GOT3 (cell line): ENCODE data around the gene IGSF11.

Experiments used
- DNase-seq: peaks from one replicate; lab custom pipeline; 2025; ENCODE audit warnings: mixed read lengths; lab: John Stamatoyannopoulos, UW

The IGSF11 gene

DNA sequence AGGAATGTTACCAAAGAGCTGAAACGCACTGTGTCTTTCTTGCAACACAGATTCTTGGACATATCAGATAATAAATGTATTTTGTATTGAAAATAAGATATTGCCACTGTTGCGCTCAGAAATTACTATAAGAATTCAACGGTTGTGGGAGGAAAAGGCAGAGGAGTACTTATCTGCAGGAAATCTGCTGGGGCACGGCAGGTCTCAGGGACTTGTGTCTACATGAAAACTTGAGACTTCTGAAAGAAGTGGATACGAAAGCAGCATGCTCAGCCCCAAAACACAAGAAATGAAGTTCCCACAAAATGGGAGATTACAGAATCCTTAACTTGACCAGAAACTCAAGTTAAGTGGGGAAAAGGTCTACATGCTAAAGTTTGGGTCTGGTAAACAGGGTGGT is 86.5 kb downstream of the IGSF11 start:
- no peak for DNase-seq

DNA sequence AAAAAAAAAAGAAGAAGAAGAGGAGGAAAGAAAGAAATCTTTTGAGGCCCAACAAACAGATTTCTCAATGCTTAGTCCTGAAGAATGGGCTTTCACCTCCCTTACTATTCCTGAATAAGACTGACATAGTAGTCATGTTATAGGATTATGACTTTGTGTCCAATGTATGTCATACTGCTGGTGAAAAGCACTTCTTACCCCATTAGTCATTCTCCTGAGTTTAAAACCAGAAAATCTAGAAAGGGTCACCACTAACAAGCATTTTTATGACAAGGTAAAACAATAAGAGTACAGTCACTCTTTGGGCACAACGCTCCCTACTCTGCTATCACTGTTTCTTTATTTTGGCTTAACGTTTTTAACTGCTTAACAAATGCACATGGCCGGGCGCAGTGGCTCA is 88.2 kb downstream of the IGSF11 start:
- DNase-seq, result no peak

DNA sequence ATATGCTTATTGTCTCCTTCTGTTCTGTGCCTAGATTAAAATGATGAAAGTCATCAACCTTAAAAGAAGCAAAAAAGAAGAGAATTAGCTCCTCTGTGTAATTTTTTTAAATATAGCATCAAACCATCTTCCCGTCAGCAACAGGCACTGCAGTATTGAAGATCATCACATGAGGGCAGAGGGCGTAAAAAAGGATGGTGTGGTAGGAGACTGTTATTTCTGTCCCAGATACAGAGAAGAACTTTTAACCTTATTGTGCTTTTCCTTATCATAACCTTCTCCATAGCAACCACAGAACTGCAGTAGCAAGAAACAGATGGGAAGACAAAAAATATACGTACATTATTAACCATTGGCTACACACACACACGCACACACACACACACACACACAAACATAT is 88.8 kb downstream of the IGSF11 start:
- DNase-seq, result no peak

DNA sequence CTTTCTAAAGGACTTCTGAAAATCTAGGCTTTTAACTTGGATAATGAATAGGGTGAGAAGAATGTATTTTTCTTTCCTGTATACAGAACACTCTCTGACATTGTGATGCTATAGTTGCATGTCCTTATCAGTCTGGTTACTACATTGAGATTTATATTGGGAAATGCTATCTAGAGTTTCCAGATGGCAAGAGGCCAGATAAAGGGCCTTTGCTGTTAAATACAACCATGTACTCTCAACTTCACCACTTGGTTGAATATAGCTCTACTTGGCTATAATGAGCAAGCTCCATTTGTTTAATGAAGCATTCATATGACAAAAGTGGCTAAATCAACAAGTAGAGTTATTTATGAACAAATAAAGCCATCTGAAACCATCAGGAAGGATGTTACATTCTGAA is 91.0 kb downstream of the IGSF11 start:
- DNase-seq, result no peak

DNA sequence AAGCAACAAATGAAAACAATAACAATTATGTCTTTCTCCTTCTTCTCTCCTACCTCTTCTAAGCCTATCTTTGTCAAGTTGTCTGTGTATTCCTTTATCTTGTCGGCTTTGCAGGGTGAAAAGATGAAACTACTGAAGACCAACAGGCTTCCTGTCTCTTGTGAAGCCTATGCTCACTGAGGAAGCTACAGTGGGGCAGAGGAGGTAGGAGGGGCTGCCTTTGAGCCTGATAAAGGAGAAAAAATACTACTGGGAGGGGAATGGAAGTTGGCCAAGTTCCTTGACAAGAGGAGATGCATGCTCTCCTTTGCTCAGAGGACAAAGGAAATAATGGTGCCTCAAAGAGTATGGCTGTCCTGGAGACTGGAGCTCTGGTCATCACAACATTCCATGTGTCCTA is 92.0 kb downstream of the IGSF11 start:
- no peak for DNase-seq

DNA sequence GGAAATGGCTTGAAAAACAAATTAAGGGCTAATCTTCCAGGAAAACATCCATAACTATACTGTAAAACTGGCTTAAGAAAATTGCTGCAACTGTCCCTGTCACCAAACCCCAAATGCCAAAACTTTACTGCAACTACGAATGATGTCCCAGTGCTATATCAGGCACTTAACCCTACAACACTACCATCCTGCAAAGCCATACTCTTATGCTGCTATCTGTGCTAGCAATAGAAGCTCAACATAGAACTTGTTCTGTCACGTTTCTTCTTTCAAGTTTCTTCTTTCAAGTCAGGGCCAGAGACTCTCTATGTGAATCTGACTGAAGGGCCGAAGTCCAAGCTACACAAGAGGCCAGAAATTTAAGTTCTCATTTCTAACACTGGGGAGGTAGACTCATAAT is 92.5 kb downstream of the IGSF11 start:
- DNase-seq, result no peak

DNA sequence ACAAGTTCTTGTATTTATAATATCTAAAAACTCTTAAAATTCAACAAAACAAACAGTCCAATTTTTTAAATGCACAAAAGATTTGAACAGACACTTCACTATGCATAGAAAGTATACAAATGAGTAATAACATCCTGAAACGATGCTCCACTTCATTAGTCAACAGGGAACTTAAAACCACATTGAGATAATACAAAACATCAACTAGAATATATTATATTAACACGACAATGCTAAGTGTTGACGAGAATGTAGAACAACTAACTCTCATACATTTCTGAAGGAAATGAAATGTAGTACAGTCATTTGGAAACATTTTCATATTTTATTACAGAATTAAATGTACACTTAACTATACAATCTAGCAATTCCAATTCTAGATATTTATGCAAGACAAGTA is 93.4 kb downstream of the IGSF11 start:
- no peak for DNase-seq

DNA sequence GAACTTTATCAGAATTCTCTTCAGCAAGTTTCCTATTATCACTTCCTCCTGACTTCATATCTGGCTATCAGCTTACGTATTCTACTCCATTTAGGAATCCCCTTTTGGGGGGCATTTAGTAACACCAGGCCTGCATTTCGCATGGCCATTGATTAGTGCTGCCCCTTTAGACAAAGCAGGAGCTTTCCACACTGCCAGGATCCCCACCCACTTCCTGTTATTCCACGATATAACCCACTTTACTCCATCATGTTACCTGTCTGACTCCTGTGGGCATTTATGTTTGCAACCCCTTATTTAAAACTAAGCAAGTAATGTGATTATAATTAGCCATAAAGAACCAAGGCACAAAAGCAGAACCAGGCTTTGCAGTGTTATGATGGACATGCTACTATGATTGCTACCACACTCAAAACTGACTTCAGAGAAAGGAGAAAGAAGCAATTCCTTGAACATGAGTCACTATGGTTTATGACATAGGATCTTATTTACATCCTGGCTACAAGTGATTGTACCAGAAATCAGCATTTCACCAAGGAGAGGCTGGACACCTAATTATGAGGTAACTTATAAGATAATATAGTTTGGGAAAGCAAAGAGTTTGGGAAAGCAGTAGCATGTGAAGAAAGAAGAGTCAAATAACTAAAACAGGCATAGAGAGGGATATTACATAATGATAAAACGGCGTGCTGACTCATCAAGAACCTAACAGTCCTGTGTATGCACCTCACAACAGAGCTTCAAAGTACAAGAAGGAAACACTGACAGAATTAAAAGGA is 96.3 kb downstream of the IGSF11 start:
- DNase-seq, result no peak

DNA sequence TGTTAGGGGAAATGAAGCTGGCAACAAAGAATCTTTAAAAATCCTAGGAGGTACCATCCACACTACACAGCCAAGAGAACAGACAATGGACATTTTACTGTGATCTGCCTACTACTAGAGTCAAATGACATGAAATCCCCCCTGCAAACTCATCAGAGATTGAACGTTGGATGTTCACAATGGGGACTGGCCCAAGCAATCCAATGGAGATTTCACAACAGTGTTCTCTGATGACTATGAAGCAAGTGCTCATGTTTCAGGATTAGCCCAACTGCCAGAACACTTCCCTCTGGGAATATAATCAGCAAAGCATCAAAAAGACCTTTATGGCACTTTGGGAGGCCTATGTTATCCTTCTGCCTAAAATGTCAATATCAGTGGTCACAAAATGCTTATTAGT is 97.8 kb downstream of the IGSF11 start:
- no peak for DNase-seq

DNA sequence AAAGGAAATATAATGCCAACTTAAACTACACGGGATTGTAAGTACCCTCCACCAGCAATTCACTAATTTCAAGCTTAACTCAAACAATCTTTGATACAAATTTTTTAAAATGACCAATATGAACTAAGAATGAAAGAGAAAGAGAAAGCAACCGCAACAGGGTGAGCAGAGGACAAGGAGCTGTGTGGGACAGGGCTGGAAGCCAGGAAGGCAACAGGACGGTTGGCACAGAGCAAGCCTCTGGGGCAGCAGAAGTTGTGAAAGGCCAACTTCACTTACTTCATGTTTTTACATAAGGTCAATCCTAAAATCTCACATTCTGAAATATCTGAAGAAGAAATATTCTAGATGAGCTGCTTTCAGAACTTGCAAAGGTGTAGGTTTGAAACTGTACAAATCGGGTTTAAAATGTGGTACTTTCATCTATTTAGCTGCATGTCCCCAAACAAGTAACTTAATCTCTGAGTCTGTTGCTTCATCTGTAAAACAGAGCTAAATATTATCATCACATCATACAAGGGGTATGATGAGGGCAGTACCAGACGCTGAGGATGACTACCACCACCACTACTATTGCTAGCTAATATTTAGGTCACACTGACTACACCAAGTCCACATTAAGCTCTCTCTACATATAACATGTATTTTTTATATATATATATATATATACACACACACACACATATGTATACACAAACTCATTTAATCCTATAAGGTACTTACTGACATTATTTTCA is 101.7 kb downstream of the IGSF11 start:
- DNase-seq, result no peak

DNA sequence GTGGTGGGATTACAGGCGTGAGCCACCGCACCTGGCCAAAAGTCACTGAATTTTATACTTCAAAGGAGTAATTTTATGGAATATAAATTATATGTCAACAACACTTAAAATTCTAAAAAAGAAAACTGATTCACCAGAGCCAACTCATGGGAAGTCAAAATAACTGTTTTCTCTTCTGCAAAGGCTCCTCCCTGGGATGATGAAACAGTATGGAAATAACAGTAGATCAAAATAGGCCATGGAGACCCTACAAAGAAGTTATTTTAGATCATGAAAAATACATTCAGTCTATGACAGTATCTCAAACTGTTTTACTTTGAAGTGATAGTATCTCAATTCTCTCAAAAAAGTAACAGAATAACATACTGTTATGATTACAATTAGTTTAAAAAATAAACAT is 102.7 kb downstream of the IGSF11 start:
- no peak for DNase-seq

DNA sequence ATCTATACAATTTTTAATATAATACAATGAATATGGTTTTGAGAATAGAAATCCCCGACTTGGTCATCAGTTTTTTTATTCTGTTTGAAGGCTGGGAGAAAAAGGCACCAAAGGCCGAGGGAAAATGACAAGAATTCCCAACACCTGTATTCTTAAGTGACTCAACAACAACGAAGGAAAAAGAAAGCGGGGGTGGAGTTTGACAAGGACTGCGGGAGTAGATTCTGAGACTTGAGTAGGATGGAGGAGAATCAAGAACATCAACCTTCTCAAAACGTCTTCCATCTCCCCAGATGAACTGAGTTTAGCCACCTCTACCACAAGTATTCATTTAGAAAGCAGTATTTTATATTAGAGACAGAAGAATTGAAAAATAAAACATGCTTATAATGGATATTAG is 107.2 kb downstream of the IGSF11 start:
- no peak for DNase-seq

DNA sequence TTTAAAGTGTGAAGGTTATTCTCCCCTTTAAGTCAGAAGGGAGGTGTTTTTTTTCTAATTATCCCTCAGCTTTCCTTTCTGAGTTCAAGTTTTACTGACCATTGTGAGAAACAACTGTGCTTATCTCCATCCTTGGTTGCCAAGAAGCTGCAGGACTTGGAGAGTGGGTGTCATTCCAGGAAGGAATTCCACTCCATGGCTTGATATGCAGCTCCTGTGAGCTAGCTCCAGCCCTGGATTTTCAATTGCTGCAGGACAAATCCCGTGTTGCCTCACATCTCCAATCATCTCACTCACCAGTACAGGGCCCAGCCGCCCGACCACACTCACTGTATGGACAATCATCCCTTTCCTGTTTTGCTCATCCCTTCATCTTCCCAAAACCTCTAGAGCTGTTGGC is 122.5 kb downstream of the IGSF11 start:
- no peak for DNase-seq

DNA sequence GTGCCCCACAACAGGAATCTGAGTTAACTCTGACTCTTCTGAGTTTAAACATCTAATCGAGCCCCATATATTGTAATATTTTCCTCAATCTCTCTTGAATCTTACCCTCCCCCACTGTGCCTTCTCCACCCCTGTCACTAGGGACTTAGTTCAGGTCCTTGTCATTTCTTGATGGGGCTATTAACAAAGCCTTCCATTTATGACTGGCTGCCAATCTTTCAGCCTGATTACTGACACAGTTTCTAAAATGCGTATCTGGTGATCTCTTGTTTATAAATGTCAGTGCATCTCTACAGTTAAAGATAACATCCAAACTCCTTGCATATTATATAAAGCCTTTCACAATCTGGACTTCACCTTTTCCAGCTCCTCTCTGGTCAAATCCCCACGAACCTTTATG is 124.3 kb downstream of the IGSF11 start:
- no peak for DNase-seq

DNA sequence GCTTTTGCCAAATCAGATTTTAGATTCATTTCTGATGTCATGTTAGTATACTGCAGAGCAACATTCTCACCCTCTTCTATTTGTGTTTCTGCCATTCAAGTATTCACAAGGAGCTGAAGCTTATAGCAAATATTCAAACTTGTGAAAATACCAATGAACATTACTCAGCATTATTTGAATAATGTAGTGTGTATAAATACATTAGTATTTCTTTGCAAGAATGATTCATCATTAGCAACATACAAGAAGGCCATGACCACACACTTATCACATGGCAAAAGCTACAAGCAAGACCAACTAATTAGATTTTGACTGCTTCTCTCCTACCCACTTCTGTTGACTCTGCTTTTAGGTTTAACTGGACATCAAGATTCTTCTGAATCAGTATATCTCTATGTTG is 124.9 kb downstream of the IGSF11 start:
- no peak for DNase-seq

DNA sequence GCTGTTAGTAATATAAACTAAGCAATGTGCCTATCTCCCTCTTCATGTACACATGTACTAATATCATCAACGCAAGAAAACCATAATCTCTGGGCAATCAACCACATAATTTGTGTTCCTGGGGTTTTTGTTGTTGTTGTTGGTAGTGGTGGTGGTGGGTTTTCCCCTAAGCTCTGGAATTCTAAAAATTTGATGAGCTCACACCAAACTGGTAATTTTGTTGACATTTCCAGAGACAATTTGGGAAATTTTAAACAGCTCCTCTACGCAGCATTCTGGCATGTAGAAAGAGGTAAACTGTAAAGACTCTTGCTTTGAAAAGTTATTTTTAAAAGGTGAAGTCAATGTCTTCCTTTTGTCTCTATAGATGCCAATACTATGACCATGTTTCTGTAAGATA is 126.7 kb downstream of the IGSF11 start:
- no peak for DNase-seq

DNA sequence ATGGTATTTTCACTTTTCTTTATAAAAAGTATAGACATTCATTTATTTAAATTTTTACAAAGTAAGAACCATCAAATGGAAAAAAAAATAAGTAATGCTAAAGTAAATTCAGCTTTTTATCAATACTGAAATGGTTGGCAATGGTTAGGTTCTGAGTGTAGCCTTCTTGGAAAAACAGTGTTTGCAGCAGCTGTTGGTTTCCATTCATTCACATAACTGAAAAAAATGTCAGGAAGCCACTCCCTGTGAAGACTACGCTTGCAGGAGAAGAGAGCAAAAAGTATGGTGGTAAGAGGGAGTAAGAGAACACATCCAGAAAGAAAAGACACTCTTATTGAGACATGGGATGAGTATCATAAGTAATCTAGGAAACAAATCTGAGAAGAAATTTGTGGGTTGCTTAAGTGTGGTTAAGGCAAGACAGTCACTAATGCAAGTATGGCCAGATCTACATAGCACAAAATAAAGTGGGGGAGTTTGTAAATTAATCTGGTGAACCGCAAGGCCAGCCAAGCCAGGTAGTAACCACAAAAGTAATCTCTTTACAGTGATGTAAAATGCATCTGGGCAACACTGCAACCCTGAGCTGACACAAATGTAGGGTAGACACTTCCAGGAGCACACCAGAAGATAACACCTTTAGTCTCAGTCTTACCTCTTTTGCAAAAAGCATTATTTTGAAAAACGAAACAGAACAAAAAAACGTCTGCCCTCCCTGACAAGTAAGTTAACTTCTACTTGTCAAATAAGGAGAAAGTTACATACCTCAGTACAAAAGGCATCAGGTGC is 133.7 kb downstream of the IGSF11 start:
- no peak for DNase-seq

DNA sequence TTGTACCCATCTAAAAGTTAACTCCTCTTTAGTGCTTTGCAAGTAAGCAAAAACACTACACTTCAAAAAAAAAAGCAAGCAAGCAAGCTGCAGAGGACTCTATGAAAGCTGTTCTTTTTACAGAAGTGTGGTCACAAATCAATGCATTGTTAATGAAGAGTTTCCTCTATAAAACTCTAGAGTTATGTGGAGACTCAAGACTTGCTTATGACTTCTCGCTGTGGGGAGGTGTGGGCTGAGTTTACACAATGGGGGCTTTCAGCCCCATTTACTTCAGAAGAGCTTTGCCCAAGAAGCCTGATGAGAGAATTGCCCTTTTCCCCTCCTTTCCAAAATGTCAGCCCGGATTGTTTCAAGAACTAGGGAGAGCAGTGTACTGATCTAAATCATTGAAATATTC is 144.4 kb downstream of the IGSF11 start:
- no peak for DNase-seq

DNA sequence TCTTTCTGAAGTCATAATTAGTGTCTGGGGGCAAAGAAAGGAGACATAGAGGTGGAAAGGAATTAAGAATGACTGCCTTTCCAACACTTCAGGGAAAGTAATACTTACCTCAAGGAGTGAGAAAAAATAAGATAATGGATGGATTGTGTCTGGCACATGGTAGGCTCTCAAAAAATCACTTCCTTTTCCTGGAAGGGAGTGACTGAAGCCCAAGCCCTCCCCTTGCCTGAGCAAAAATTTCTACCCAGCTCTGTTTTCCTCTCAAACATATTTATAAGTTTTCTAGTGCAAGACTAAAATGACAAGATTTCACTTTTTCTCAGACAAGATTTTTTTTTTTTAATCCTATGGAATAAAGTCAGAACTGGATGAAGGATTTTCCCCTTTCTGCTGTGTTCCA is 145.0 kb downstream of the IGSF11 start:
- DNase-seq, result no peak

DNA sequence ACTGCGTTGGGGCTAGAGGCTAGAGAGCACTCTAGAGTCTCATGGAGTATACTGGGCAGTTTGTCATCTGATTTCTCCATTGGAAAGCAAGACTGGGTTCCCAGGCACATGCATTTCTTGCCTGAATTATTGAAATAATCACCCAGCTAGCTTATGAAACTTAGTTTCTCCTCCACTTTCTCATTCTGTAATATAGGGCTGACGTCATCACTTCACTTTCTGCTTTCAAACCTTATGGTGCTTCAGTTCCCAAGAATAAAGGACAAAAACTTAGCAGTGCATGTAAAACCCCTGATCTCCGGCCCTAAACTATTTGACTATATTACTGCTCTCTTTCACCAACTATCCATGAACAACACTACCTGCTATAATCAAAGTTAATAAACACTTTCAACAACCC is 147.9 kb downstream of the IGSF11 start:
- DNase-seq, result no peak

DNA sequence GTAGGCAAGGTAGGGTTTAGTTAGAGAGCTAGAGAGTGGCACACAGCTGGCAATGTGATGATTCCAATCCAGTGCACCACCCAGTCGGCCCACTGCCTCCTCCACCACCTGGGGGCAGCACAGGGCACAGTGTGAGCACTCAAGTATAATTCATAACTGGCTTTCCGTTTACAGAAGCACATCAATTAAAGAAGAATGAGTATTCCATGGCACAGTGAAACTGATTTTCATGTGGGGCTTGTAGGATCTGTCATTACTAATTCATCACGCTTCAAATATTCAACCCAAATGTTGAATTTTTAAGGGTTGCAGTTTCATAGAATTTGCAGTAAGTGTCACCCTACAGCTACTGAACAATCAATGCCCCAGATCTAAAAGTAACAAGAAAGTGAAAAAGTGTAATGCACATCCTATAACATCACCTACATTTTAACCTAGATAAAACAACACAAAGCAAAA is 149.9 kb downstream of the IGSF11 start:
- no peak for DNase-seq

DNA sequence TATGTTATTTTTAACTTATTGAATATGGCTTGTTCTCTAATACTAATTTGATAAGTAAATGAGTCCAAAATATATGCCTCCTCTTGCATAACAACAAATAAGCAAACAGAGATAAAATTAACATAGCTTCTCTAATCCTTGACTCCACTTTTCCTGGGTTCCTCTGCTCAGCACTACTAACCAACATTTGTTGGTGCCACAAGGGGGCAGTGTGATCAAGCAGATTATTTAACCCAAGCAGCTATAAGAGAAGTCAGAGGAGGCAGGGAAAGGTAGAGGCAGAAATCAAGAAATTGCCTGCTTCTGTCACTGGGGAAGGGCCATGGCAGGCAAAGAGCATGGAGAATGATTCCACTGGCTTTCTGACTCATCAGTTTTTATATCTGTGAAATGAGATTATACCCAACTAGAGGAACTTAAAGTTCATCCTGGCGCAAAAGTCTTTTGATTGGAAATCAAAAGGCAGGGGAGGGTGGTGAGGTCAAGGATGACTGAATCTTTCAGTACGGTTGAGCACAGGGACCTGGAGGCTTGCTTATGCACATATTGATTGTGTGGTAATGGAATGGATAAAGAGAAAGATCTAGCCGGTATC is 152.2 kb downstream of the IGSF11 start:
- DNase-seq, result no peak
